Mucosa of gallbladder (tissue), 1 donor: Measurements from ENCODE around the gene LGMN. TPM values are rescaled to one million over a fixed set of nuclear protein-coding genes. Genes with fewer than 3 reads are reported as not detected.
A peak's percentile ranks its signal among the peaks of the same experiment; 100 is the strongest.

Experiments used
- DNase-seq: peaks from one replicate; pipeline ENCODE4 v3.0.0-alpha.2; 2020; ENCODE audit warnings: low spot score
- total RNA-seq: library from RNA; stranded (reverse); gene quantifications from one replicate; pipeline ENCODE4 v1.2.1, GENCODE V29; 2021
- donor health status: DM: no; HTN: no; CAD: no.

The LGMN gene
- total RNA-seq, 1 donor from 2014 or later, result 158 TPM

DNA sequence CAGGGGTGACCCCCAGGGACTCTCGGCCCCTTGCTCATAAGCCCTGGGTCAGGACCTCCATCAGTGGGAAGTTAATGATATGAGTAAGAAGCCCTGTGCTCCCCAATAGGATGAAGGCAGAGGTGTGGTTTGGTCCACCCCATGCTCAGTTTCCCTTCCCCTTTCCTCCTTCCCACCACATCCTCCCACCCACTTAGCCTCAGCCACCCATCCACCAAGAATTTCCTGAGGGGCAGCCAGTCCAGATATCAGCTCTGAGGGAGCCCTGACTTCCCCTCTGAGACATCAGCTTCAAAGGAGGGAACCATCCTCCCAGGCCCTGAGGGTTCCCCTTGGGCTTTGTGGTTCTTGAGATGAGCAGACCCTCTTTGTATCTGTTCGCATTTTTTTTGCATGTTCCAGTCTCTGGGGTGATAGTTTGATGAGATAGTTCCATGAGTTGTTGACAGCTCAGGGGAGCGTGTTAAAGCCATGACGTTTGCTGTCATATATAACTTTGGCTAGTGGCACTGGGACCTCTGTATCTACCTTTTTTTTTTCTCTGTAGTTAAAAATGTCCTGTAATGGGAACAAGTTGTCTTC lies 71.2 kb downstream of the LGMN start:
- DNase-seq, result no peak

- DNase-seq, result no peak
Observed at GRCh38 chr14:92676403-92677086, 71.9 kb downstream of the LGMN start.

DNA sequence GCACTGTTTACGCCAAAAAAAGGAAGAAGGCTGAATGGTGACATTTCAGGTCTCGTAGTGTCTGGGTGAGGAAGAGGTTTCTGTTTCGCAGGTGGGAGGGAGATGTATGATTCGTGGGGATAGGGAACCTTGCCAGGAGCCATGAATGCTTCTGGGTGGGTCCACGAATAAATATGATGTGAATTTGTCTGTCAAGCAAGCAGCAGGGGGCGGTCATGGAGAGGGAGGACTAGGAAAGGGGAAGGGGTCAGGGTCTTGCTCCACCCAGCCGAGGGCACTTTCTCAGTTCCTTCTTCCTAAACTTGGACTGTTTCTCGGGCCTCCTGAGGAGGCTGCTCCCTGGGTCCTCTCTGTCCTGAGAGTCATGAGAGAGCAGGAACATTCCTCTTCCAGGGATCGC lies 72.5 kb downstream of the LGMN start:
- DNase-seq, result no peak

DNA sequence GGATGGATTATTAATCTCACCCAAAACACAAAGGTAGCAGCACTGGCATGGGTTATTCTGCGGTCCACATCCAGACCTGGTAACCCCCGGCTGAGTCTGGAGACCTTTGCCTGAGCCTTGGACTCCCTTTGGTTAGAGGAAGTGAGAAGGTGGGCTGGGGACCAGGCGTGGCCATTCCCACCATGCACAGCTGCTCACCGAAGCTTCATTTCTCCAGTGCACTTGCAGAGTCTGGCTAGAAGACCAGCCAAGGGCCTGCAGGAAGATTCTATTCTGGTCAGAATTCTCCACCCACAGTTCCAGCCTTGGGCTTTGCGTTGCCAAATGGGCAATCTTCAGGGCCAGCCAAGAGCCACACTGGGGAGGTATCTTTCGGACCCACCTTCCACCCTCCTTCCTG lies 73.0 kb downstream of the LGMN start:
- DNase-seq, result no peak

- DNase-seq, result no peak
Observed at GRCh38 chr14:92673601-92674150, 74.8 kb downstream of the LGMN start.

GRCh38 chr14:92670643-92671366 lies 77.6 kb downstream of the LGMN start:
- DNase-seq, result no peak

DNA sequence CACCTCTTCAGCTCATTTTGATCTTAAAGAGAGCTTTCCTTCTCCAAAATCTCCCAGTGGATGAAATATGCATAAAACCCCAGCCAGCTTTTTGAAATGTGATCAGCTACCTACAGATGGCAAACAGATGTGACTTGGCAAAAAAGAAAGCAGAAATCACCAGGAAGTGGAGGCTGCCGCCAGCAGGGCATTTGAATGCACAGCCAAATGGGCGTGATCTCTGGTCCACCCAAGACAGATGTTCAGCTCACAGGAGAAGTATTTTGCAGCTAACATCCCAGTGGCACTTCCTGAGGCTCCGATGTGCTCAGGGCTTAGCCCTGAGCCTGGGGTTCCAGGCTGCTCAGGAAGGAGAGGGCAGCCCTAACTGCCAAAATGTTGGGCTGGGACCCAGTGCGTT lies 78.3 kb downstream of the LGMN start:
- no peak for DNase-seq

DNA sequence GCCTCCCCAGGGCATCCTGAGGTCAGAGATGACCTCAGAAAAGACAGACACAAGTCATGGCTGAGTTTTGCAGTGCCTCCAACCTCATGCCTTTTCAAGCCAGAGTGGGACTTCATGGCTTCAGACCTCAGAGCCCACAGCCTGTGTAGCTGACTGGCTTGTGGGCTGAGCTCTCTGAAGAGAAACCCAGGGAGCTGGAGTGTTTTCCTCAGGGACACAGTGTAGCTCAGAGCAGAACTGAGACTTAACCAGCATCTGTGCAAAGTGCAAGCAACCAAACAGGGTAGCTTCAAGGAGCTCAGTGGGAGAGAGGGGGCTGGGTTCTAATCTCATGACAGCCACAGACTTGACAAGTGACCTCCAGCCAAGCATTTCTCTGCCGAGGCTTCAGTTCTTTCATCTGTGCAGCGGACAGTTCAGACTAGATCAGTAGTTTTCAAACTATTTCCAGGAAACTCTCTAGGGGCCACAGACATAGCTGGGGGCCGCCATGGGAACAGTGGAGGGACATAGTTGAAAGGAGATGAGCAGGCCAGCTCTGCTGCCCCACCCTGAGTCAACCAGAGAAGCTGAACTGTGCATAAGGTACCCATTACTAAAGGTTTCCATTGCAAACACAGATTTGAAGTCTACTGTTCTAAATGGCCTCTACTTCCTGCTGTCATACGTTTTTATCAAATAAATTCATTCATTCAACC lies 80.0 kb downstream of the LGMN start:
- DNase-seq, result no peak

DNA sequence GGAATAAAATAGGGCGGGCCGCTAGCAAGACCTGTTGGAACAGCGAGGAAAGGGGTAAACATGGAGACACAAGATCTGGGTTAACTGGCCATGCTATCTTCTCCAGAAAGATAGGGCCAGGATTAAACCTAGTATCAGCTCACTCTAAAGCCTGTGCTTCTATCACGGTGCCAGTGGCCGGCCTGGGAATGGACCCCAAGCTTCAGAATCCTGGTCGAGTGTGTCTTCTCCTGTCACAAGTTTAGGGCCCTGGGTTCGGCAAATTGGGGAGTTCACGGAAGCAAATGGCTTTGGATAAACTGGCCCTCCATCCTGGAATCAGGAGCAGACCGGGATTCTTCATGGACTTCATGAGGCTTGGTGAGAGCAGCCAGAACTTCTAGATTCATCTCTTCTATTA lies 82.2 kb downstream of the LGMN start:
- no peak for DNase-seq

DNA sequence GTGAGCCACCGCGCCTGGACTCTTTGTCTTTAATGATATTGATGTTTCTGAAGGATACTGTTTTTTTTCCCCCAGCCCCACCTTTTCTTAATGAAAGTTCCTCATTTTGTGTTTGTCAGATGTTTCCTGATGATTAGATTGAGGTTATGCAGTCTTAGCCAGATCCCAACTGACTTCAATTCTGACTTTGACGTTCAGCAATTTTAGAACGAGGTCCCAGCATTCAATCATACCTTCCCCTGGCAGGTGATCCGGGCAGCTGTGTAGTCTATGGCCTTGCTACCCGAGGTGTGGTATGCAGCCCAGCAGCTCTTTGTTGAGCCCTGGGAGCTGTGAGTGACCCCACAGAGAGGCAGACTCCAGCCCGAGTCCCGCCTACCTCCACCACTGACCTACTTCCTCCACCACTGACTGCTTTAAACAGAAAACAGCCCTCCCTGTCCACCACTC lies 82.7 kb downstream of the LGMN start:
- no peak for DNase-seq

DNA sequence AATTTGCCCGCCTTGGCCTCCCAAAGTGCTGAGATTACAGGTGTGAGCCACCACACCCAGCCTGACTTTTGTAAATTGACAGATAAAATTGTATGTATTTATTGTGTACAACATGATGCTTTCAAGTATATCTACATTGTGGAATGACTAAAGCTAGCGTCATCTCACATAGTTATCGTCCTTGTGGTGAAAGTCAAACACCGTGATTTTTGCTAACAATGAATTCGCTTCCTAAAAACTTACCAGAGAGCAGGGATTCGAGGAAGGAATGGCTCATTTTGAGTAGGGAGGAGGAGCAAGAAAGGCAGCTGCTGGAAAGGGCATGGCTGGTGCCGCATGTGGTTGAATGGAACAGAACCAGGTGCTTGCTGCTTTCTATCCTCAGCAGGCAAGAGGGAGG lies 85.4 kb downstream of the LGMN start:
- no peak for DNase-seq

DNA sequence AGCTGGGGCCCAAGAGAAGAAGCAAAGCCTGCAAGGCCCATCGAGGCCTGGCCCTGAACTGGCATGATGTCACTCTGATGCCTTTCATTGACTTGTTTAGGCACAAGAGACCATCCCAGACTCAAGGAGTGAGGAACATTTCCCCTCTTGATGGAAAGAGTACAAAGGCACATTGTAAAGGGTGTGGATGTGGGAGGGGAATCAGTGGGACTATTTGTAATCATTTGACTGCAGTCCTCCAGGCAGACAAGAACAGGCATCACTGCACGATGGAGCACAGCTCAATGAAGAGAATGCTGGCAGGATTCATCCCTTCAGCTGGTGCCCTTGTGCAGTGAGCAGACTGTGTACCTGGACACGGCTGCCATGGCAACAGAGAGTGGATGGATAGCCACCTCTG lies 87.9 kb downstream of the LGMN start:
- no peak for DNase-seq

- DNase-seq, result peak; percentile 64
Observed at GRCh38 chr14:92659765-92660561, 88.5 kb downstream of the LGMN start.

DNA sequence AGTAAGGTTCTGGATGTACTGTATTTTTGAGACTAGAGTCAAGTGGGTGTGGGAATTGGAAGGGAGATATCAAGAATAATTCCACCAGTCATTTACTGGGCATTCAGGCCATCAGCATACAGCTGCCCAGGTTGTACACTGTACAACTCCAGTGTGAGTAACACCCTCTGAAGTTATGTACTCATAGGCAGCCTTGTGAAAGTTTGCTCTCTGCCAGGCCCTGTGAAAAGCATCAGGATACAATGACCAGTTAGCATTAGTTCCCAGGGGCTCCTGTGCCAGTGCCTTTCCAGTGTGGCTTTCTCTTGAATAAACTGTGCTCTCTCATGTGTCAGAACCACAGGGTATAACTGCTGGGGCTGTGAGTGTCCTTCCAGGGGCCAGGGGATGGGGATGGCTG lies 89.7 kb downstream of the LGMN start:
- no peak for DNase-seq

DNA sequence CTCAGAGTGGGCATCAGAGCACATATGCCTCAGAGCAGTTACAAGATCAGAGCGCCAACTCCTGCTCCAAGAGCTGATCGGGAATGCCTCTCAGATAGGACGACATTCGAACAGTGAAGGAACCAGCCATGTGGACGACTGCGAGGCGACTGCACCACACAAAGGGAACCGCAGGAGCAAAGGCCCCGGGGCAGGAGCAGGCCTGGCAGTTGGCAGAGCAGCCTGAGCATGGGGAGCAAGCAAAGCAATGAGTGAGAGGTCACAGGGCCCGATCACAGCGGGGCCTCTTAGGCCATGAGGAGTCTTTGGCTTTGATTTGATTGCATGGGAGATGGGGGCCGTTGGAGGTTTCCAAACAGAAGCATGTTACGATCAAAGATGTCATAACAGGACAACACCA lies 90.3 kb downstream of the LGMN start:
- no peak for DNase-seq

- DNase-seq, result peak; percentile 47
Observed at GRCh38 chr14:92657457-92658142, 90.8 kb downstream of the LGMN start.

- DNase-seq, result no peak
Observed at GRCh38 chr14:92656306-92657081, 91.9 kb downstream of the LGMN start.

GRCh38 chr14:92655419-92656201 lies 92.8 kb downstream of the LGMN start:
- DNase-seq, result no peak

DNA sequence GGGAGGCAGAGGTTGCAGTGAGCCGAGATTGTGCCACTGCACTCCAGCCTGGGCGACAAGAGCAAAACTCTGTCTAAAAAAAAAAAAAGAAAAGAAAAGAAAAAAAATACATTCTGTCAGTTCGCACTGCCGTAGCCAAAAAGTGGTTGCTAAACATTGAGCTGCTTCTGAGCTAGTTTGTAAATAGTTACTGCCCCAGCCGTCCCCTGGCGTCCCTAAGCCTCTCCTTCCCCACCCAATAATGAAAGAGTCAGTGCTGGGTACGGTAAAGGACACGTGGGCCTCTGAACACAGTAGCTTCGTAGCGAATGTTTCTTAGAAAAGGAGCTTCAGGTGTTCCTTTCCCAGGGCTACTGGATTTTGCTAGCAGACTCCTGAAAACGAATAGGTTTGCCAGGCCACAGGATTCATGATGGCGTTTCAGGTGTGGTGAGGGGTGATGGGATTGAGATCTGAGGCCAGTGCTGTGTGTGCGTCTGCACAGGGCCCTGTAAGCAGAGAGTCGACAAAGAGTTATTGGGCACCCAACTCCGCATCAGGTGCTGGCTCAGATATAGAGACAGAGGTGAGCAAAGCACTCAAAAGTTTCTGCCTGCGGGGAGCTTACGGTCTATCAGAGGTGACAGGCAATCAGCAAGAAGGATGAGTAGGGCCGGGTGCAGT lies 94.1 kb downstream of the LGMN start:
- DNase-seq, result no peak
